ENCODE measurements around the gene ALG2.

Gene ALG2

DNA sequence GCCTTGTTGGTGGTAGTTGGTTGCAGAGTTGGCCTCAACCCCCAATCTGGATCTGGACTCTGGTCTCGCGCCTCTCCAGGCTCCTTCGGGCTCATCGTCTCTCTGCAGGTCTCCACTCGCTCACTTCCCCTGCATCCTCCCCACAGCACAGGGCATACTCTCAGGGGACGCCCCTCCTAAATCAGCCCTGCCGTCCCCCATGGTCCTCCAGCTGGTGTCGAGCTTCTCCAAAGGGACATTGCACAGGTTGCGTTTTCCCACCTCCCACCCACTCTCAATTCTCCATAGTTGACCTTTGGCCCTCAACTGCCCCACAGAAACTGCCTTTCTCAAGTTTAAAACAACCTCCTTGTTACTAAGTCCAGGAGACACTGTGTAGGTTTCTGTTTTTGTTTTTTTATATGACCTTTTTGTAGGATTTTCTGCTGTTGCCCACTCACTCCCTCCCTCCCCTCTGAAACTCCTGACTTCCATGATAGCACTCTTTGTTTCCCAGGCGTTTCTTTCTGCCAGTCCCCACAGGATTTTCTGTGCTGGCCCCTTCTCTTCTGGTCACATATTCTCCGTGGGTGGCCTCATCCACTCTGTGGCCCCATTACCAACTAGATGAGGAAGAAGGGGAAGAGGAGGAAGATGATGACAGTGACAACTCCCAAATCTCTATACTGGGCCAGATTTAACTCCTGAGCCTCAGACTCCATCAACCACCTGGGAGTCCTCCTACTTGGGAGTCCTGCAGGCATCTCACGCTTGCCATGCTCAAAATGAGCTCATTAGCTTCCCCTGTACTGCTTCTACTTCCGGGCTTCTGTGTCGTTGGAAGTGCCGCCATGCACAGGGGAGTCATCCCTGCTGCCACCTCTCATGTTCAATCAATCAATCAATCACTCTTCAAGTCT, 50.3 kb downstream of the ALG2 start:
- no peak for DNase-seq (ENCODE audit: low read depth)

- DNase-seq (ENCODE audit: low read depth): no peak
Observed at GRCh38 chr9:99169982-99170761, 51.6 kb downstream of the ALG2 start.

DNA sequence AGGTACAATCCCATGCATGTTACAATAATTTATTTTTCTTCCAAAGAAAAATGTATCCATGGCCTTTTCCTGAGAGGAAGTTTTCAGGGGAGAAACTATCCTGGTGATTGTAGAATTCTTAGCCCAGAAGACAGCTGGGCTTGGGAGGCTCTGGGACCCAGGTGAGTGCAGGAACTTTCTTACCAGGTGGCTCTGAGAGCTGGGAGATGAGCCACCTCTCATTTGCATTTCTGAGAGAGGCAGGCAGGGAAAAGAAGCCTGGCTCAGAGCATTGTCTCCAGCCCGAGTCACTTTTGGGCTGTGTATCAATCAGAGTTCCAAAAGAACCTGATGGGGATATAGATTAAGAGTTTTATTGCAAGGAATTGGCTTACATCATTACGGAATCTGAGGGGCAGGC, 52.7 kb downstream of the ALG2 start:
- DNase-seq (ENCODE audit: low read depth): no peak

DNA sequence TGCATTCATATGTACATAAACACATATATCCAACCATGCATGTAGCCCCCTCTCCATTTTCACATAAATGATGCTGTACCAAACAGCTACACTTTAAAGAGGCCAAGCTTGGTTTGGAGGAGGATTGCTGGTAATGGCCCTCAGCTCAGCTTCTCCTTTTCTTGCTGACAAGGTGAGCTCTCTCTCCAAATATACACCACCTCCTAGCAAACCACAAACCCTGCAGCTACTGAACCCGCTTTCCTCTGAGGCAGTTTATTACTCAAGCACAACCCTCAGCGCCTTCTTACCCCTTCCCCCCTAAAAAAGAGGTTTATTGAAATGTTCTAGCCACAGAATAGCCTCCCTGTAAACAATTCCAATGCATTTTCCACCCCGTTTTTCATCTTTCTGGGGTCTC, 54.0 kb downstream of the ALG2 start:
- DNase-seq (ENCODE audit: low read depth): no peak

DNA sequence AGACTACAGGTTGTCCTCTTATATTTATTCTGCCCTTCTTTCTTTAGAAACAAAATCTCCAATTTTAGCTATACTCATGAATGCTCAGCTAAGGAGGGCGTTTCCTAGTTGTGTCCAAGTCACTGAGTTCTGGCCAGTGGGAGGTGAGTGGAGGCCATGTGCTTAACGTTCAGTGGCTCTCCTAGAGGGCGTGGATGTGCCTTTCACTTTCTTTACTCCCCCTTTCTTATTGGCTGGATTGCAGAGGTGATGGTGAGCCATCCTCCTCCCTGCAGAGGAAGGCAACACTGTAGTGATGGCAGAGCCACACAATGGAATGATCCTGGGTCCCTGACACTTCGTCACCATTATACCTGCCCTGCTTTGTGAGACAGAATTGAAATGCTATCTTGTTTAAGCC, 54.6 kb downstream of the ALG2 start:
- DNase-seq (ENCODE audit: low read depth): no peak

Data from stimulated activated CD8-positive, alpha-beta memory T cell treated with anti-CD3 and anti-CD28 coated beads, Interleukin-7, amount 100 ng/mL, for 24 hours (primary cell).